ENCODE results near the gene SHC2. TPM values are rescaled to one million over a fixed set of nuclear protein-coding genes. Genes with fewer than 3 reads are reported as not detected.
"Not testable (repeated sequence)": the region's sequence is repeated elsewhere in the genome, so short reads cannot be mapped to it uniquely, and the experiment has no call there.

SHC2 gene
- total RNA-seq, 8 experiments from 2014 or later, result 4.6 to 57.6 (median 33.0) TPM

DNA sequence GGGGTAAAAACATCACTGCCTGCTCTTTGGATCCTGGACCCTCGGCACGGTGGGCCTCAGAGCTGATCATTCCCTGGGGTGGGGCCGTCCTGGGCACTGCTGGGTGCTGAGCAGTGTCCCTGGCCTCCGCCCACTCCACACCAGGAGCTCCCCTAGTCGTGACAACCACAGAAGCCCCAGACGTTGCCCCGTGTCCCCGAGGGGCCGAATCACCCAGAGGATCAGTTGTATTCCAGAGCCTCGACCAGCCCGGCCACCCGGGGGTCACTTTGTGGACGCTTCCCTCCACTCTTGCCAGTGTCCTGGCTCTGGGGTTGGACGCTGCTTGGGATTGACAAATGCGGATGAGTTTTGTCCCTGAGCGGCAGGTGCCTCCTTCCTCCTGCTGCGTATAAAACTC, 62.1 kb downstream of the SHC2 start:
- peaks cover 9 to 10% of the 10 kb centered on the region in 2 donors for H3K4me1 ChIP-seq (replicated peaks in 1 of 2)
- no peak overlapping the region for H3K27ac ChIP-seq
- ATAC-seq (replicated peaks in 6 of 8), result no peak
- 0 to 100% (median 37%) methylated on average over 1 to 5 of the region's 17 CpGs; no CpG with 5 or more reads in 6 of the 10 experiments for WGBS, 10 experiments
- in situ Hi-C loops (cut with MboI; ENCODE audit: low pct_unique_long_range_greater_than_20kb in 2 of 9, low sequenced_read_pairs in 9 of 9, unreplicated experiment in 9 of 9), result no loop called here
- H3K4me3 ChIP-seq, result no peak overlapping the region

DNA sequence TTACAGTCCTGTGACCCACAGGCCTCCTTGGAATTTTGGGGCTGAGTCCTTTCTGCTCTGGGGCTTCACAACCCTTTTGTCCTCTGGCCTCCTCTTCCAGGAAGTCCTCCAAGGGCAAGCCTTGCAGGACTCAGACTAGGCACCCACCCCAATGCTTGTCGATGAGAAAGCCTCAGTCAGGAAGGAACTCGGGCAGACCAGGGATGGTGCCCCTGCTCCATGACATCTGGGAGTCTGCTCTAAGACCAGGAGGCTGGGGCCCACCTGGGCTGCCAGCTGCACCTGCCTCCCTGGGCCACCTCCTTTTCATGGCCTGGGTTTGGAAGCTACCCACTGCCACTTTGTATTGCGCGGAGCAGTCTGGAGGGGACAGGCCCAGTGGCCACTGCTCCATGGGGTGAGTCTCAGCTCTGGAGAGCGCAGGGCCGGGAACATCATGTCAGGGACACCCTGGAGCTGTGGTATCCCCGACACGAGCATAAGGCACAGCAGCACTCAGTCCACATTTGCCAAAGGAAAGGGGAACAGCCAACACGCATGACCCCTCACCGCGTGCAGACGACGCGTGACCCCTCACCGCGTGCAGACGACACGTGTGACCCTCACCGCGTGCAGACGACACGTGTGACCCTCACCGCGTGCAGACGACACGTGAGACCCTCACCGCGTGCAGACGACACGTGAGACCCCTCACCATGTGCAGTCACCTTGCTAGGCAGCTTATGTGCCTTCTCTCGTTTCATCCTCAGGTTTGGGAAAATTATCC, 62.7 kb downstream of the SHC2 start:
- 40 to 100% (median 73%) methylated on average over 1 to 8 of the region's 31 CpGs; no CpG with 5 or more reads in 4 of the 10 experiments for WGBS, 10 experiments
- in situ Hi-C loops (cut with MboI; ENCODE audit: low pct_unique_long_range_greater_than_20kb in 2 of 9, low sequenced_read_pairs in 9 of 9, unreplicated experiment in 9 of 9), result no loop called here

DNA sequence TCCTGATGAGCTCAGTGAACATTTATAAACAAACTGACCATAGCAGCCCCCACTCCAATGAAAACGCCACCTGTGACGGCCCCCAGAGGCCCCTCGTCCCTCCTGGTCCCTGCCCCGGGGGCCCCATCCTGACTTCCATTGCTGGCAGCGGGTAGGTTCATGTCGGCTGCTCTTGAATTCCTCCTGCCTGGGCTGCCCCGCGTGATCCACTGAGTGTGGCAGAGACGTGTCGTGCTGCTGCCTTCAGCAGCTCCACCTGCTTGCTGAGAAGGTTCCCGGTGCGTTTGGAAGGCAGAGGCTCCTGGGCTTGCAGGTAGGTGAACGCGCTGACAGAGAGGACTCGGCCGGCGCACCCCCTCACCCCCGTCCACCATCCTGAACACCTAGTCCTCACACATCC, 63.5 kb downstream of the SHC2 start:
- ATAC-seq (replicated peaks in 6 of 8), result no peak
- WGBS, 10 experiments, result 7 to 85% (median 79%) methylated on average over 3 to 8 of the region's 18 CpGs; no CpG with 5 or more reads in 6 of the 10 experiments
- in situ Hi-C loops (cut with MboI; ENCODE audit: low pct_unique_long_range_greater_than_20kb in 2 of 9, low sequenced_read_pairs in 9 of 9, unreplicated experiment in 9 of 9), result no loop called here

More for the DNA sequence above, 62.7 kb downstream of the SHC2 start:
- ATAC-seq (replicated peaks in 6 of 8), result no peak
- Histone ChIP-seq H3K4me3 (no peak overlapping the region), H3K27ac (no peak overlapping the region), H3K4me1 (replicated peaks in 1 of 2) (peaks cover 9 to 10% of the 10 kb centered on the region in 2 donors)

DNA sequence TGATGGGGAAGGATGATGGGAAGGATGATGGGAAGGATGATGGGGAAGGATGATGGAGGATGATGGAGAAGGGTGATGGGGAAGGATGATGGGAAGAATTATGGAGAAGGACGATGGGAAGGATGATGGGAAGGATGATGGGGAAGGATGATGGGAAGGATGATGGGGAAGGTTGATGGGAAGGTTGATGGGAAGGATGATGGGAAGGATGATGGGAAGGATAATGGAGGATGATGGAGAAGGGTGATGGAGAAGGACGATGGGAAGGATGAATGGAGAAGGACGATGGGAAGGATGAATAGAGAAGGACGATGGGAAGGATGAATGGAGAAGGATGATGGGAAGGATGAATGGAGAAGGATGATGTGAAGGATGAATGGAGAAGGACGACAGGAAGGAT, 65.4 kb downstream of the SHC2 start:
- in situ Hi-C loops (cut with MboI; ENCODE audit: low pct_unique_long_range_greater_than_20kb in 2 of 9, low sequenced_read_pairs in 9 of 9, unreplicated experiment in 9 of 9), result no loop called here
- Histone ChIP-seq H3K27ac (no peak overlapping the region), H3K4me1 (replicated peaks in 1 of 2) (peaks cover 12 to 16% of the 10 kb centered on the region in 2 donors), H3K4me3 (no peak overlapping the region)
- ATAC-seq (replicated peaks in 6 of 8), result no peak
- 41 to 85% (median 77%) methylated on average over 3 to 5 of the region's 5 CpGs; no CpG with 5 or more reads in 1 of the 10 experiments for WGBS, 10 experiments

More for the DNA sequence above, 63.5 kb downstream of the SHC2 start:
- H3K4me3 ChIP-seq, result no peak overlapping the region
- peaks cover 8 to 14% of the 10 kb centered on the region in 2 donors for H3K4me1 ChIP-seq (replicated peaks in 1 of 2)
- no peak overlapping the region for H3K27ac ChIP-seq

DNA sequence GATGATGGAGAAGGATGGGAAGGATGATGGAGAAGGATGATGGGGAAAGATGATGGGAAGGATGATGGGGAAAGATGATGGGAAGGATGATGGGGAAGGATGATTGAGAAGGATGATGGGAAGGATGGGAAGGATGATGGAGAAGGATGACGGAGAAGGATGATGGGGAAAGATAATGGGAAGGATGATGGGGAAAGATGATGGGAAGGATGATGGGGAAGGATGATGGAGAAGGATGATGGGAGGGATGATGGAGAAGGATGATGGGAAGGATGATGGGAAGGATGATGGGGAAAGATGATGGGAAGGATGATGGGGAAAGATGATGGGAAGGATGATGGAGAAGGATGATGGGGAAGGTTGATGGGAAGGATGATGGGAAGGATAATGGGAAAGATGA, 66.0 kb downstream of the SHC2 start:
- ATAC-seq (replicated peaks in 6 of 8); H3K27ac ChIP-seq; H3K4me3 ChIP-seq; in situ Hi-C loops (cut with MboI; ENCODE audit: low pct_unique_long_range_greater_than_20kb in 2 of 9, low sequenced_read_pairs in 9 of 9, unreplicated experiment in 9 of 9): not testable (repeated sequence)
- peaks cover 13 to 19% of the 10 kb centered on the region in 2 donors for H3K4me1 ChIP-seq (replicated peaks in 1 of 2)
- 9 to 91% (median 79%) methylated on average over 1 of the region's 1 CpG; no CpG with 5 or more reads in 4 of the 10 experiments for WGBS, 10 experiments

DNA sequence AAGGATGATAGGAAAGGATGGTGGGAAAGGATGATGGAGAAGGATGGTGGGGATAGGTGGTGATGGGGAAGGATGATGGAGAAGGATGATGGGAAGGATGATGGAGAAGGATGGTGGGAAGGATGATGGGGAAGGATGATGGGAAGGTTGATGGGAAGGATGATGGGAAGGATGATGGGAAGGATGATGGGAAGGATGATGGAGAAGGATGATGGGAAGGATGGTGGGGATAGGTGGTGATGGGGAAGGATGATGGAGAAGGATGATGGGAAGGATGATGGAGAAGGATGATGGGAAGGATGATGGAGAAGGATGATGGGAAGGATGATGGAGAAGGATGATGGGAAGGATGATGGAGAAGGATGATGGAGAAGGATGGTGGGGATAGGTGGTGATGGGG, 67.3 kb downstream of the SHC2 start:
- ATAC-seq (replicated peaks in 6 of 8); H3K27ac ChIP-seq; H3K4me3 ChIP-seq; in situ Hi-C loops (cut with MboI; ENCODE audit: low pct_unique_long_range_greater_than_20kb in 2 of 9, low sequenced_read_pairs in 9 of 9, unreplicated experiment in 9 of 9): not testable (repeated sequence)
- peaks cover 13 to 19% of the 10 kb centered on the region in 2 donors for H3K4me1 ChIP-seq (replicated peaks in 1 of 2)

DNA sequence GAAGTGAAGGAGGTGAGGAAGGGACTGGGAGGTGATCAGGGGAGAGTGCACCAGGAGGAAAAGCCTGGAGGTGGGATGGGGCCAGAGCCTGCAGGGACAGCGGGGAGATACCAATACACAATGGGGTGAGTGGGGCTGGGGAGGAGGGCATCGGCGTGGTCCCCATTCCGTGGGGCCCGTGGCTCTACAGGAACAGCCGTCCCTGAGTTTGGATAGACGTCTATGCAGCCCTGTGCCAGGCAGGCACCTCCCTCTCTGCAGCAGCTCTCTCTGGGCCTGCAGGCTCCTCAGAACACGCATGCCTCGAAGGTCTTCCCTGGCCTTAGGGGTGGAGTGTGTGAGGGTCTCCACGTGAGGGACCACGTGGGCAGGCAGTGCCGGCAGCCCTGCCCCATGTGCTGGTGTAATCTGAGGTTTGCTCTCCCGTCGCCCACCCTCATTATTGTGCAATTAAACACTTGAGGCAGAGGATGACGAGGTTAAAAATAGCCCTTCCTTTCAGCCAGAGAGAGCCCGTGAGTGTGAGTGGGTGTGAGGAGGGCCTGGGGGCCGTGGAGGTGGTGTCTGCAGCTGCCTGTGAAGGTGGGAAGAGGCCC, 68.4 kb downstream of the SHC2 start:
- WGBS, 10 experiments, result 0 to 62% (median 43%) methylated on average over 1 to 4 of the region's 17 CpGs; no CpG with 5 or more reads in 6 of the 10 experiments
- peaks cover 16 to 19% of the 10 kb centered on the region in 2 donors for H3K4me1 ChIP-seq (replicated peaks in 1 of 2)
- H3K4me3 ChIP-seq, result no peak overlapping the region
- ATAC-seq (replicated peaks in 6 of 8), result peak in 5 of 8 experiments; percentile 62 to 91 (median 89)
- H3K27ac ChIP-seq, result no peak overlapping the region
- in situ Hi-C loops (cut with MboI; ENCODE audit: low pct_unique_long_range_greater_than_20kb in 2 of 9, low sequenced_read_pairs in 9 of 9, unreplicated experiment in 9 of 9), result no loop called here

DNA sequence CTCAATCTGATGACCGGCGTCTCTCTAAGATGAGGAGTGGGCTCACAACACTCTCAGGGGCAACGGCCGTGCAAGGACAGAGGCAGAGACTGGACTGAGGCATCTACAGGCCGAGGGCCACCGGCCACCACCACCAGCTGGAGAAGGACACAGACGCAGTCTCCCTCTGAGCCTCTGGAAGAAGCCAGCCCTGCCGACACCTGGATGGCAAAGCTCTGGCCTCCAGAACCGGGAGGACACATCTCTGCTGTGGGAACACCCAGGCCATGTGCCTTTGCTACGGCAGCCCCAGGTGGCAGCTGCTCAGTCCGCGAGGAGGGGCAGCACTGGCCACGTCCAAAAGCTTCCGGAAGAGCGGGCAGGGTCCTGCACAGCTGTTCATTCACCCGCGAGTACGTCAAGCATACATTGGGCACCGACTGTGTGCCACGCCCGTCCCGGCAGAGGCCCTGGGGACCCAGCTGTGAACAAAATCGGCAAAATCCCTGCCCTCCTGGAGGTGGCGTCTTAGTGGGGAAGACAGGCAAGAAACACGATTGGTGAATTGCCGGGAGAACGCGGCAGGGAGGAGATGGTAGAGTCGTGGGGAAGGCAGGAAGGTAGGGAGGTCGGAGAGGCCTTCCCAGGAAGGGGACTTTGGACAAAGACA, 69.0 kb downstream of the SHC2 start:
- H3K4me3 ChIP-seq, result no peak overlapping the region
- H3K27ac ChIP-seq, result no peak overlapping the region
- ATAC-seq (replicated peaks in 6 of 8), result no peak
- WGBS, 10 experiments, result 60 to 100% (median 87%) methylated on average over 1 to 14 of the region's 30 CpGs; no CpG with 5 or more reads in 3 of the 10 experiments
- in situ Hi-C loops (cut with MboI; ENCODE audit: low pct_unique_long_range_greater_than_20kb in 2 of 9, low sequenced_read_pairs in 9 of 9, unreplicated experiment in 9 of 9), result no loop called here
- H3K4me1 ChIP-seq (replicated peaks in 1 of 2), result peaks cover 19 to 20% of the 10 kb centered on the region in 2 donors

DNA sequence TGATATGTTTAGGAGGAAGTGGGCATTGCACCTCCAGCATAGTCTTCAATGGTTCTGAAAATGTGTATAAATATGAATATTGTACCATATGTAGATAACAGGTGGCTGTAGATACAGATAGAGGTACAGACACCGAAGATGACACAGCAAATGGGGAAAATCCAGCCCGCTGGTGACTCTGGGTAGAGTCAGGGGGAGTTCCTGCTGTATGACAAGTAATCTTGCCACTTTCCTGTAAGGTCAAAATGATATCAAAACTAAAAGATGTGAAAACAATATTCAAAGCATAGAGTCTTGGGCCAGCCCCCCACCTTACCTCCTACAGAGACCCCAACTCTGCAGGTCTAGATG, 69.7 kb downstream of the SHC2 start:
- in situ Hi-C loops (cut with MboI; ENCODE audit: low pct_unique_long_range_greater_than_20kb in 2 of 9, low sequenced_read_pairs in 9 of 9, unreplicated experiment in 9 of 9), result no loop called here
- 13 to 94% (median 80%) methylated on average over 1 to 2 of the region's 2 CpGs; no CpG with 5 or more reads in 3 of the 10 experiments for WGBS, 10 experiments
- no peak for ATAC-seq (replicated peaks in 6 of 8)
- Histone ChIP-seq H3K27ac (no peak overlapping the region), H3K4me3 (no peak overlapping the region), H3K4me1 (replicated peaks in 1 of 2) (peaks cover 26 to 27% of the 10 kb centered on the region in 2 donors)

DNA sequence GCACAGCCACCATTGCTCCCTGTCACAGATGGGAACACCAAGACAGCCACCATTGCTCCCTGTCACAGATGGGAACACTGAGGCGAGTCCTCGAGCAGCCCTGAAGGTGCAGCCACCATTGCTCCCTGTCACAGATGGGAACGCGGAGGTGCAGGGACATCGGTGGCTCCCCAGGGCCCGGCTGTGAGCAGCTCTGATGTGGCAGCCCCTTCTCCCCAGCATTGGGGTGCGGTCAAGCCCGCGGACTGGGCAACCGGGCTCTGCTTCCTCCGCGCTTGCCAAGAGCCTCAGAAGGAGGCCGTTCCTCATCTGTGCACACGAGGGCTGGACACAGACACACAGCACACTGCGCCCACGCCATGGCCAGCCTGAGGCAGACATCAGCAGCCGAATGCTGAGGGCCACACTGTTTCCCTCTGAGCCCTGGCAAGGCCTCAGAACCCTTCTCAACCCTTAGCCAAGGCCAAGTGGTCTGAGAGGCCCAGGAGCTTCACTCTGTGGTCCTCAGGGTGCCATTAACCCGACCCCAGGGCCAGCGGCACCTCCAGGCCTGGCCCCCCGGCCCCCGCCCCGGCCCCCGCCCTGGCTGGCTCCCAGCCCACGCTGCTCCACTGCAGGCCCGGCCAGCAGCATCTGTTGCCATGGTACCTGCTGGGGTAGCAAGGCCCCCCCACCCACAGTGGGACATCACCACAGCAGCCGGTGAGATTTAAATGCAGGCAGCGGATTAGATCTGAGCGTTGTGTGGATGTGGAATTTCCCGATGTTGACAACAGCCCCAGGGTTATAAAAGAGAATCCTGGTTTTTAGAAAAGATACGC, 70.2 kb downstream of the SHC2 start:
- Histone ChIP-seq H3K4me3 (no peak overlapping the region), H3K4me1 (replicated peaks in 1 of 2) (peaks cover 27 to 29% of the 10 kb centered on the region in 2 donors), H3K27ac (peak overlapping the region in 1 of 2 donors; percentile 36)
- ATAC-seq (replicated peaks in 6 of 8), result peak in 6 of 8 experiments; percentile 17 to 82 (median 46)
- in situ Hi-C loops (cut with MboI; ENCODE audit: low pct_unique_long_range_greater_than_20kb in 2 of 9, low sequenced_read_pairs in 9 of 9, unreplicated experiment in 9 of 9), result no loop called here
- WGBS, 10 experiments, result 30 to 84% (median 70%) methylated on average over 2 to 16 of the region's 30 CpGs; no CpG with 5 or more reads in 3 of the 10 experiments

DNA sequence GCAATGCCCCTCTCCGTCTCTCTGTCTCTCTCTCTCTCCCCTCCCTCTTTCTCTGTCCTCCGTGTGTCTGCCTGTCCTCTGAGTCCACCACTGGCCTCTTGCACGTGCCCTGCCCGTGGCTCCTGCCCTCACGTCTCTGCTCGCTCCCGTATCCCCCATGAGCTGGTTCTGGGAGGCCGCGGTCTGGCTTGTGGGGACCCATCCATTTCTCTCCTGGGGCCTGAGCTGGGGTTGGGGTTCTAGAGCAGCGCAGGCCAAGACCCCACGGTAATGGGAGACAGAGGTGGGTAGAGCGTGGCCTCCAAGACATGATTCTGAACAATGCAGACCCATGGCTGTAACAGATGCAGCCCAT, 70.9 kb downstream of the SHC2 start:
- in situ Hi-C loops (cut with MboI; ENCODE audit: low pct_unique_long_range_greater_than_20kb in 2 of 9, low sequenced_read_pairs in 9 of 9, unreplicated experiment in 9 of 9), result no loop called here
- H3K4me1 ChIP-seq (replicated peaks in 1 of 2), result peaks cover 27 to 29% of the 10 kb centered on the region in 2 donors
- H3K27ac ChIP-seq, result no peak overlapping the region
- 62 to 100% methylated on average over 2 to 3 of the region's 12 CpGs; no CpG with 5 or more reads in 8 of the 10 experiments for WGBS, 10 experiments
- ATAC-seq (replicated peaks in 6 of 8), result no peak
- H3K4me3 ChIP-seq, result no peak overlapping the region

DNA sequence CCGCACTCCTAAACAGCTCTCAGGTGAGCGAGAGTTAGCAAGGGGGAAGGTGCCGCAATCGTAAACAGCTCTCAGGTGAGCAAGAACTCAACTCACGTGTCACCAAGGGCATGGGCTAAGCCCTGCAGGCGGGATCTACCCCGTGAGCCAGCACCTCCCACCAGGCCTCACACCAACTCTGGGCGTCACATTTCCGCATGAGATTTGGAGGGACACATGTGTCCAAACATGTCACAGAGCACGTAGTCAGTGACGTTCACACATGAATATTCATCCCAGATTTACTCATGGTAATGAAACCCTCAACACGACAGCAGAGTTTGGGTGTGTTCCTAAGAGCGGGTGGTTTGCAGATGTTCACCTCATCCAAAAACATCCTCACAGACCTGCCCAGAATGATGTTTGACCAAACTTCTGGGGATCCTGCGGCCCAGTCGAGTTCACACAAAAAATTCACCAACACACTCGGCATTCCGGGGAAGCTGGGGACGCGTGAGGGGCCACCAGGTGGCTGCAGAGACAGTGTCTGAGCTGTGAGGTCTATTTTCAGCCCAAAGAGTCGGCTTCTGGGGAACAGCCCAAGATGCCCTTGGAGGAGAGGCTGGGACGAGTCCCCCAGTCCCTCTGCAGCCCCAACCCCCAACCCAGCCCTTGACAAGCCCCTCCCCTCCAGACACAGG, 71.4 kb downstream of the SHC2 start:
- peak in 3 of 8 experiments; percentile 98 to 99 (median 99) for ATAC-seq (replicated peaks in 6 of 8)
- peaks cover 29 to 30% of the 10 kb centered on the region in 2 donors for H3K4me1 ChIP-seq (replicated peaks in 1 of 2)
- no peak overlapping the region for H3K4me3 ChIP-seq
- 20 to 86% (median 68%) methylated on average over 2 to 13 of the region's 21 CpGs; no CpG with 5 or more reads in 5 of the 10 experiments for WGBS, 10 experiments
- in situ Hi-C loops (cut with MboI; ENCODE audit: low pct_unique_long_range_greater_than_20kb in 2 of 9, low sequenced_read_pairs in 9 of 9, unreplicated experiment in 9 of 9), result no loop called here
- no peak overlapping the region for H3K27ac ChIP-seq

Measured in motor neuron (in vitro differentiated cells).